PC-3 (cell line): ENCODE data around the gene BRME1. TPM values are rescaled to one million over a fixed set of nuclear protein-coding genes. Genes with fewer than 3 reads are reported as not detected.

ENCODE experiments used
- ATAC-seq: fragments of 200-7000 bp; cut with Tn5 transposase; 2 replicates; pipeline ENCODE4 v1.9.1; 2020; ENCODE audit warnings: mild to moderate bottlenecking, moderate library complexity
- BruUV-seq: library from RNA; stranded (reverse); fragments of 400-500 nt; replicated peaks from 2 replicates; lab custom pipeline; 2021; lab: Mats Ljungman, UMichigan
- CTCF ChIA-PET: fragments of 300-600 bp; sonication (Branson Sonifier 250); formaldehyde crosslinking; loops from one replicate; lab custom pipeline; 2022; ENCODE audit warnings: antibody characterized with exemption; lab: Charles Lee
- POLR2A ChIA-PET: fragments of 300-600 bp; sonication (Branson Sonifier 250); formaldehyde crosslinking; loops from one replicate; lab custom pipeline; 2022; ENCODE audit warnings: antibody characterized with exemption; ENCODE audit not compliant: unreplicated experiment; lab: Charles Lee
- DNase-seq: peaks from one replicate; pipeline ENCODE4 v3.0.0-alpha.2; 2015
- H2AFZ ChIP-seq: fragments of 300-600 bp; sonication (generic); 2 replicates; pipeline ENCODE4 v1.6.0; 2016; ENCODE audit warnings: antibody characterized with exemption, low read length
- H3F3A ChIP-seq: fragments of 300-600 bp; sonication (generic); one replicate; pipeline ENCODE4 v1.6.0; 2017; ENCODE audit warnings: antibody characterized with exemption, low read length, control low read depth, mild to moderate bottlenecking; ENCODE audit not compliant: unreplicated experiment
- H3K27ac ChIP-seq: fragments of 300-600 bp; sonication (generic); 2 replicates; pipeline ENCODE4 v1.5.1; 2016; ENCODE audit warnings: mild to moderate bottlenecking, low read length
- H3K27me3 ChIP-seq: fragments of 300-600 bp; sonication (generic); 2 replicates; pipeline ENCODE4 v1.6.1; 2016; ENCODE audit warnings: low read length, mixed read lengths
- H3K36me3 ChIP-seq: fragments of 300-600 bp; sonication (generic); 2 replicates; pipeline ENCODE4 v1.6.1; 2016; ENCODE audit warnings: low read depth, mixed run types, low read length, mixed read lengths
- H3K4me1 ChIP-seq: fragments of 300-600 bp; sonication (generic); 2 replicates; pipeline ENCODE4 v1.5.1; 2016; ENCODE audit warnings: low read length; ENCODE audit not compliant: insufficient read depth
- H3K4me2 ChIP-seq: fragments of 300-600 bp; sonication (generic); 2 replicates; pipeline ENCODE4 v1.6.0; 2016; ENCODE audit warnings: low read length
- H3K4me3 ChIP-seq: fragments of 300-600 bp; sonication (generic); 2 replicates; pipeline ENCODE4 v1.5.1; 2016; ENCODE audit warnings: mild to moderate bottlenecking, low read length, mixed read lengths
- H3K79me2 ChIP-seq: fragments of 300-600 bp; sonication (generic); 2 replicates; pipeline ENCODE4 v1.6.1; 2017; ENCODE audit warnings: low read length, mixed read lengths
- H3K9ac ChIP-seq: fragments of 300-600 bp; sonication (generic); 2 replicates; pipeline ENCODE4 v1.6.0; 2016; ENCODE audit warnings: mild to moderate bottlenecking, low read length
- H3K9me2 ChIP-seq: fragments of 300-600 bp; sonication (generic); replicated peaks from 2 replicates; pipeline ENCODE4 v1.6.1; 2016; ENCODE audit warnings: mixed run types, low read length, mixed read lengths
- H3K9me3 ChIP-seq: fragments of 300-600 bp; sonication (generic); 2 replicates; pipeline ENCODE4 v1.6.1; 2016; ENCODE audit warnings: low read length, mixed read lengths
- H4K20me1 ChIP-seq: fragments of 300-600 bp; sonication (generic); 2 replicates; pipeline ENCODE4 v1.6.1; 2016; ENCODE audit warnings: low read length, mixed read lengths
- EZH2 ChIP-seq: fragments of 300-600 bp; sonication (generic); IDR thresholded peaks from one replicate; pipeline ENCODE4 v1.6.1; 2017; ENCODE audit warnings: antibody characterized with exemption, mild to moderate bottlenecking, low read length; ENCODE audit not compliant: unreplicated experiment
- EZH2phosphoT487 ChIP-seq: fragments of 300-600 bp; sonication (generic); IDR thresholded peaks from 2 replicates; pipeline ENCODE4 v1.6.1; 2018; ENCODE audit warnings: mild to moderate bottlenecking, antibody characterized with exemption, low read length, borderline replicate concordance
- intact Hi-C: fragments of 100-400 bp; cut with micrococcal nuclease; formaldehyde crosslinking; loops from 2 replicates; pipeline ENCODE4 v1.9.0; 2023
- total RNA-seq: library from RNA; depleted of rRNA; stranded (reverse); fragments of >200 nt; gene quantifications from 2 replicates; pipeline ENCODE4 v1.2.3, GENCODE V29; 2014
- TF ChIP-seq, protein P1 (sequence below): fragments of 300-600 bp; sonication (generic); conservative IDR thresholded peaks from 2 replicates; pipeline ENCODE4 v1.5.1; 2017; ENCODE audit warnings: antibody characterized with exemption, low read depth, mild to moderate bottlenecking, low read length

The BRME1 gene
- total RNA-seq, 1 experiment from 2014 or later: 6.0 TPM

GRCh38 chr19:13952931-13953531 lies 47.1 kb upstream of the BRME1 start:
- no peak for TF ChIP-seq EZH2phosphoT487
- TF ChIP-seq, protein P1, sequence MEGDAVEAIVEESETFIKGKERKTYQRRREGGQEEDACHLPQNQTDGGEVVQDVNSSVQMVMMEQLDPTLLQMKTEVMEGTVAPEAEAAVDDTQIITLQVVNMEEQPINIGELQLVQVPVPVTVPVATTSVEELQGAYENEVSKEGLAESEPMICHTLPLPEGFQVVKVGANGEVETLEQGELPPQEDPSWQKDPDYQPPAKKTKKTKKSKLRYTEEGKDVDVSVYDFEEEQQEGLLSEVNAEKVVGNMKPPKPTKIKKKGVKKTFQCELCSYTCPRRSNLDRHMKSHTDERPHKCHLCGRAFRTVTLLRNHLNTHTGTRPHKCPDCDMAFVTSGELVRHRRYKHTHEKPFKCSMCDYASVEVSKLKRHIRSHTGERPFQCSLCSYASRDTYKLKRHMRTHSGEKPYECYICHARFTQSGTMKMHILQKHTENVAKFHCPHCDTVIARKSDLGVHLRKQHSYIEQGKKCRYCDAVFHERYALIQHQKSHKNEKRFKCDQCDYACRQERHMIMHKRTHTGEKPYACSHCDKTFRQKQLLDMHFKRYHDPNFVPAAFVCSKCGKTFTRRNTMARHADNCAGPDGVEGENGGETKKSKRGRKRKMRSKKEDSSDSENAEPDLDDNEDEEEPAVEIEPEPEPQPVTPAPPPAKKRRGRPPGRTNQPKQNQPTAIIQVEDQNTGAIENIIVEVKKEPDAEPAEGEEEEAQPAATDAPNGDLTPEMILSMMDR: peak; percentile 29; the same call in 1 of the 2 replicates
- Histone ChIP-seq H3K79me2 (peaks cover 20% of the 10 kb centered on the region), H3K27ac (no peak overlapping the region), H3K4me2 (peak overlapping the region; percentile 97), H3F3A (no peaks in the 10 kb centered on the region), H3K9ac (peak overlapping the region; percentile 64), H3K36me3 (peaks cover 23% of the 10 kb centered on the region; the same call in 1 of the 2 replicates), H3K4me3 (peak overlapping the region; percentile 88), H4K20me1 (no peaks in the 10 kb centered on the region; the same call in 1 of the 2 replicates), H3K4me1 (peaks cover 10% of the 10 kb centered on the region), H3K9me3 (no peaks in the 10 kb centered on the region), H2AFZ (no peak overlapping the region), H3K27me3 (no peaks in the 10 kb centered on the region), H3K9me2 (no peaks in the 10 kb centered on the region)
- ChIA-PET POLR2A (interaction anchor here (0.6 kb wide), 3 partner anchors 19 to 184 kb away, joined by 4 to 8 read pairs (median 5); no protein-coding TSS in a partner anchor), CTCF (interaction anchor here (0.5 to 1.1 kb wide), 4 partner anchors 19 to 82 kb away, joined by 3 to 4 read pairs (median 4); partner anchors contain the start of gene IL27RA)
- intact Hi-C loops: loop anchor here (1.0 to 2.0 kb wide), 2 partner anchors 47 to 72 kb away; partner anchors contain the start of genes BRME1 and CC2D1A
- TSS peak; percentile 29 for BruUV-seq
- peak; percentile 46 for DNase-seq
- peak; percentile 54 for ATAC-seq

DNA sequence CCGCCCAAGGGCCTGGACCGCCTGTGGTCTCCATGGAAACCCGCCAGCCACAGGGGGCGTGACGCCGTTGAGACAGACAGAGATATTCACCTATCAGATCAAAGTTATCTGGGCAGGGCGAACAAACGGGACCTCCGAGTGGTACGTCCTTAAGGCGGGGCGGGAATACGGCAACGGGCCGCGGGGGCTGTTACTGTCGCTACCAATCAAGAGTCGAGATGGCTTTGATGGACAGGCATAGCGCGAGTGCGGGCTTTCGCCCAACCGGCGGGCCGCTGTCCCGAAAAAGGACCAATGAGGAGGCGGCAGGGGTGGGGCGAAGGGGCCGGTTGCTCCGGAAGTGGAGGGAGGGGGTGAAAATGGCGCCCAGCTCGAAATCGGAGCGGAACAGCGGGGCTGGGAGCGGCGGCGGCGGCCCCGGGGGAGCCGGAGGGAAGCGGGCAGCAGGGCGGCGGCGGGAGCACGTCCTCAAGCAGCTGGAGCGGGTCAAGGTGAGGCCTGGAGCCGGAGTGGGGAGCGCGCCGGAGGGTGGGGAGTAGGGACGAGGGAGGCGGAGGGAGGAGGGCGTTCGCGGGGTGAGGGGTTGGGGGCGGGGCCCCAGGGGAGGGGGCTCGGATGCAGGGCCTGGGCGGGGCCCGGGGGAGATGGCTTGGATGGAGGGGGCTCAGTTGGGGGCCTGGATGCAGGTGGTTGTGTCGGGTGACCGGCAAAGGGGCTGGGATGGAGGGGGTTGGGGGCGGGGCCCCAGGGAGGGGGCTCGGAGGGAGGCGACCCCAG lies 46.4 kb upstream of the BRME1 start, which contains the start of gene DCAF15:
TSS of gene DCAF15 (plus strand) at position 356 of the 777 bp plus-strand sequence. CDS start at position 360, 4 bp downstream.
- Histone ChIP-seq H3K9ac (peak within 1 kb of the TSS; percentile 84), H3K27me3 (no peaks in the 10 kb centered on the region), H4K20me1 (no peaks in the 10 kb centered on the region; the same call in 1 of the 2 replicates), H3F3A (no peaks in the 10 kb centered on the region), H3K4me2 (peak within 1 kb of the TSS; percentile 97), H2AFZ (peak within 1 kb of the TSS; percentile 80), H3K4me1 (peaks cover 10% of the 10 kb centered on the region), H3K27ac (peak within 1 kb of the TSS; percentile 45; the same call in 1 of the 2 replicates), H3K4me3 (peak within 1 kb of the TSS; percentile 88), H3K36me3 (peaks cover 23% of the 10 kb centered on the region; the same call in 1 of the 2 replicates), H3K79me2 (peaks cover 20% of the 10 kb centered on the region), H3K9me2 (no peaks in the 10 kb centered on the region), H3K9me3 (no peaks in the 10 kb centered on the region)
- POLR2A ChIA-PET: interaction anchor here (0.6 to 0.8 kb wide), 3 partner anchors 54 to 80 kb away, joined by 4 to 5 read pairs (median 5); partner anchors contain the start of gene RFX1
- CTCF ChIA-PET: interaction anchor here (0.5 to 1.1 kb wide), 5 partner anchors 18 to 83 kb away, joined by 3 to 8 read pairs (median 4); partner anchors contain the start of gene IL27RA
- DNase-seq (peak; percentile 100), ATAC-seq (peak; percentile 98)
- BruUV-seq: no TSS peak
- intact Hi-C loops: loop anchor here (1.0 to 2.0 kb wide), 2 partner anchors 46 to 72 kb away; partner anchors contain the start of genes BRME1 and CC2D1A
- no peak for TF ChIP-seq EZH2

GRCh38 chr19:13951799-13952153 lies 45.9 kb upstream of the BRME1 start:
- no TSS peak for BruUV-seq

More at GRCh38 chr19:13951799-13952153, 45.9 kb upstream of the BRME1 start:
- ChIA-PET CTCF (interaction anchor here (0.6 kb wide), 1 partner anchor 44 kb away, joined by 8 read pairs; no protein-coding TSS in a partner anchor), POLR2A (interaction anchor here (0.6 to 0.8 kb wide), 2 partner anchors 55 to 80 kb away, joined by 4 to 5 read pairs; partner anchors contain the start of gene RFX1)
- Histone ChIP-seq H3K36me3 (peaks cover 19% of the 10 kb centered on the region; the same call in 1 of the 2 replicates), H3K9ac (no peak overlapping the region), H3K4me2 (peak overlapping the region; percentile 72), H3F3A (no peaks in the 10 kb centered on the region), H3K27ac (no peak overlapping the region), H3K9me3 (no peaks in the 10 kb centered on the region), H3K27me3 (no peaks in the 10 kb centered on the region), H3K79me2 (peaks cover 20% of the 10 kb centered on the region), H2AFZ (peak overlapping the region; percentile 67), H3K9me2 (no peaks in the 10 kb centered on the region), H4K20me1 (no peaks in the 10 kb centered on the region; the same call in 1 of the 2 replicates), H3K4me1 (peaks cover 10% of the 10 kb centered on the region), H3K4me3 (peak overlapping the region; percentile 59)
- peak; percentile 1; the same call in 1 of the 2 replicates for ATAC-seq
- intact Hi-C loops: loop anchor here (1.0 to 2.0 kb wide), 2 partner anchors 45 to 71 kb away; partner anchors contain the start of genes BRME1 and CC2D1A
- no peak for DNase-seq
- TF ChIP-seq EZH2phosphoT487 (no peak), EZH2 (no peak)
- TF ChIP-seq, protein P1: no peak
